HEK293 (cell line): ENCODE measurements around the gene ELAVL3.

ENCODE experiments used
- CTCF ChIA-PET: fragments of 350-600 bp; formaldehyde crosslinking; extraction: SDS; loops from one replicate; lab custom pipeline; 2021; ENCODE audit warnings: antibody characterized with exemption; lab: Yijun Ruan, JAX
- POLR2A ChIA-PET: fragments of 300-600 bp; formaldehyde crosslinking; extraction: SDS; loops from one replicate; lab custom pipeline; 2020; ENCODE audit warnings: antibody characterized with exemption, inconsistent platforms; lab: Yijun Ruan, JAX
- H3K27ac ChIP-seq: fragments of 200-500 bp; sonication (Bioruptor generic); 2 replicates; pipeline ENCODE4 v1.5.1; 2014; ENCODE audit warnings: low read depth, low read length, control low read depth, inconsistent platforms; ENCODE audit errors: extremely low read depth
- H3K36me3 ChIP-seq, 2 experiments: fragments of 200-500 bp in 1 of 2; sonication (Bioruptor generic) in 1 of 2; 1 replicate in 1 of 2; 2 replicates in 1 of 2; pipeline ENCODE4 v1.5.1; 2014 to 2017; ENCODE audit warnings: inconsistent platforms in 2 of 2, low read length in 2 of 2; ENCODE audit not compliant: control insufficient read depth in 2 of 2, insufficient read depth in 1 of 2
- H3K4me1 ChIP-seq: fragments of 200-500 bp; sonication (Bioruptor generic); 2 replicates; pipeline ENCODE4 v1.5.1; 2014; ENCODE audit warnings: mild to moderate bottlenecking, low read length, inconsistent platforms; ENCODE audit not compliant: control insufficient read depth, insufficient read depth
- H3K4me3 ChIP-seq: 2 replicates; pipeline ENCODE4 v1.5.1; 2011; ENCODE audit warnings: low read depth, mild to moderate bottlenecking, control low read depth, low read length, moderate library complexity
- H3K9me3 ChIP-seq: fragments of 200-500 bp; sonication (Bioruptor generic); 2 replicates; pipeline ENCODE4 v1.5.1; 2014; ENCODE audit warnings: low read depth, low read length, inconsistent platforms; ENCODE audit not compliant: control insufficient read depth, insufficient read depth
- CTCF ChIP-seq: fragments of 450-650 bp; formaldehyde crosslinking; IDR thresholded peaks from 2 replicates; pipeline ENCODE4 v1.5.1; 2016; ENCODE audit warnings: missing biosample characterization, missing genetic modification characterization
- GLIS1 ChIP-seq: fragments of 450-650 bp; formaldehyde crosslinking; IDR thresholded peaks from 2 replicates; pipeline ENCODE4 v1.5.1; 2016; ENCODE audit warnings: missing biosample characterization, missing genetic modification characterization
- GLIS2 ChIP-seq: fragments of 450-650 bp; formaldehyde crosslinking; IDR thresholded peaks from 2 replicates; pipeline ENCODE4 v1.5.1; 2016; ENCODE audit warnings: missing biosample characterization, missing genetic modification characterization
- KLF7 ChIP-seq: fragments of 450-650 bp; formaldehyde crosslinking; IDR thresholded peaks from 2 replicates; pipeline ENCODE4 v1.5.1; 2016; ENCODE audit warnings: missing biosample characterization, missing genetic modification characterization, borderline replicate concordance
- KLF8 ChIP-seq: fragments of 450-650 bp; formaldehyde crosslinking; IDR thresholded peaks from 2 replicates; pipeline ENCODE4 v1.5.1; 2016; ENCODE audit warnings: missing biosample characterization, missing genetic modification characterization
- OVOL3 ChIP-seq: fragments of 450-650 bp; formaldehyde crosslinking; IDR thresholded peaks from 2 replicates; pipeline ENCODE4 v1.5.1; 2016; ENCODE audit warnings: missing biosample characterization, missing genetic modification characterization
- REST ChIP-seq: fragments of 450-650 bp; formaldehyde crosslinking; IDR thresholded peaks from 2 replicates; pipeline ENCODE4 v1.5.1; 2016; ENCODE audit warnings: missing biosample characterization, missing genetic modification characterization
- SCRT2 ChIP-seq: fragments of 450-650 bp; formaldehyde crosslinking; IDR thresholded peaks from 2 replicates; pipeline ENCODE4 v1.5.1; 2016; ENCODE audit warnings: missing biosample characterization, missing genetic modification characterization
- ZBTB6 ChIP-seq: fragments of 450-650 bp; formaldehyde crosslinking; IDR thresholded peaks from 2 replicates; pipeline ENCODE4 v1.5.1; 2017; ENCODE audit warnings: missing biosample characterization, missing genetic modification characterization
- ZBTB8A ChIP-seq: fragments of 450-650 bp; formaldehyde crosslinking; IDR thresholded peaks from 2 replicates; pipeline ENCODE4 v1.5.1; 2016; ENCODE audit warnings: missing biosample characterization, missing genetic modification characterization
- ZEB2 ChIP-seq: fragments of 450-650 bp; formaldehyde crosslinking; IDR thresholded peaks from 2 replicates; pipeline ENCODE4 v1.5.1; 2016; ENCODE audit warnings: missing biosample characterization, missing genetic modification characterization
- ZNF10 ChIP-seq: fragments of 450-650 bp; formaldehyde crosslinking; IDR thresholded peaks from 2 replicates; pipeline ENCODE4 v1.5.1; 2017; ENCODE audit warnings: missing biosample characterization, missing genetic modification characterization
- ZNF223 ChIP-seq: fragments of 450-650 bp; formaldehyde crosslinking; IDR thresholded peaks from 2 replicates; pipeline ENCODE4 v1.5.1; 2016; ENCODE audit warnings: missing biosample characterization, missing genetic modification characterization
- ZNF362 ChIP-seq: fragments of 450-650 bp; formaldehyde crosslinking; IDR thresholded peaks from 2 replicates; pipeline ENCODE4 v1.5.1; 2016; ENCODE audit warnings: missing biosample characterization, missing genetic modification characterization
- ZNF404 ChIP-seq: fragments of 450-650 bp; formaldehyde crosslinking; IDR thresholded peaks from 2 replicates; pipeline ENCODE4 v1.5.1; 2017; ENCODE audit warnings: missing biosample characterization, missing genetic modification characterization
- ZNF473 ChIP-seq: fragments of 450-650 bp; formaldehyde crosslinking; IDR thresholded peaks from 2 replicates; pipeline ENCODE4 v1.5.1; 2017; ENCODE audit warnings: missing biosample characterization, missing genetic modification characterization
- ZNF48 ChIP-seq: fragments of 450-650 bp; formaldehyde crosslinking; IDR thresholded peaks from 2 replicates; pipeline ENCODE4 v1.5.1; 2016; ENCODE audit warnings: missing biosample characterization, missing genetic modification characterization
- ZNF501 ChIP-seq: fragments of 450-650 bp; formaldehyde crosslinking; IDR thresholded peaks from 2 replicates; pipeline ENCODE4 v1.5.1; 2016; ENCODE audit warnings: missing biosample characterization, missing genetic modification characterization
- ZNF529 ChIP-seq: fragments of 450-650 bp; formaldehyde crosslinking; IDR thresholded peaks from 2 replicates; pipeline ENCODE4 v1.5.1; 2017; ENCODE audit warnings: missing genetic modification characterization, missing biosample characterization; ENCODE audit not compliant: insufficient replicate concordance
- ZNF530 ChIP-seq: fragments of 450-650 bp; formaldehyde crosslinking; IDR thresholded peaks from 2 replicates; pipeline ENCODE4 v1.5.1; 2016; ENCODE audit warnings: low read depth, missing biosample characterization, missing genetic modification characterization
- ZNF548 ChIP-seq: fragments of 450-650 bp; formaldehyde crosslinking; IDR thresholded peaks from 2 replicates; pipeline ENCODE4 v1.5.1; 2016; ENCODE audit warnings: missing biosample characterization, missing genetic modification characterization
- ZNF626 ChIP-seq: fragments of 450-650 bp; sonication (Bioruptor Pico); formaldehyde crosslinking; IDR thresholded peaks from 2 replicates; pipeline ENCODE4 v1.5.1; 2018; ENCODE audit warnings: missing biosample characterization, missing genetic modification characterization, inconsistent platforms
- ZNF629 ChIP-seq: fragments of 450-650 bp; formaldehyde crosslinking; IDR thresholded peaks from 2 replicates; pipeline ENCODE4 v1.5.1; 2017; ENCODE audit warnings: missing biosample characterization, missing genetic modification characterization
- ZNF654 ChIP-seq: fragments of 450-650 bp; formaldehyde crosslinking; IDR thresholded peaks from 2 replicates; pipeline ENCODE4 v1.5.1; 2016; ENCODE audit warnings: low read depth, missing biosample characterization, missing genetic modification characterization
- ZNF664 ChIP-seq: fragments of 450-650 bp; formaldehyde crosslinking; IDR thresholded peaks from 2 replicates; pipeline ENCODE4 v1.5.1; 2016; ENCODE audit warnings: missing biosample characterization, missing genetic modification characterization
- ZNF692 ChIP-seq: fragments of 450-650 bp; formaldehyde crosslinking; IDR thresholded peaks from 2 replicates; pipeline ENCODE4 v1.5.1; 2016; ENCODE audit warnings: missing biosample characterization, missing genetic modification characterization
- ZNF747 ChIP-seq: fragments of 450-650 bp; formaldehyde crosslinking; IDR thresholded peaks from 2 replicates; pipeline ENCODE4 v1.5.1; 2016; ENCODE audit warnings: missing biosample characterization, missing genetic modification characterization
- ZNF76 ChIP-seq: fragments of 450-650 bp; formaldehyde crosslinking; IDR thresholded peaks from 2 replicates; pipeline ENCODE4; 2016; ENCODE audit warnings: low read depth, missing biosample characterization, missing genetic modification characterization, borderline replicate concordance

ELAVL3 gene

GRCh38 chr19:11519138-11519537 is 38.3 kb upstream of the ELAVL3 start:
- Histone ChIP-seq H3K4me3 (no peak overlapping the region), H3K36me3 (peaks cover 0 to 13% of the 10 kb centered on the region in 2 experiments; a peak in 1 of 3 replicates), H3K4me1 (no peaks in the 10 kb centered on the region), H3K27ac (no peak overlapping the region)
- CTCF ChIA-PET, result no interaction called here
- TF ChIP-seq ZNF664 (tag by site-specific recombination) (no peak), REST (tag by site-specific recombination) (no peak), ZNF629 (tag by site-specific recombination) (no peak), KLF8 (tag by site-specific recombination) (no peak), KLF7 (no peak), CTCF (tag by site-specific recombination) (no peak), ZBTB6 (tag by site-specific recombination) (no peak), ZNF626 (no peak), ZNF692 (tag by site-specific recombination) (no peak), ZNF223 (tag by site-specific recombination) (no peak), ZNF747 (tag by site-specific recombination) (no peak), ZNF76 (no peak), ZNF473 (tag by site-specific recombination) (no peak), ZEB2 (tag by site-specific recombination) (no peak), GLIS2 (tag by site-specific recombination) (no peak), ZNF404 (tag by site-specific recombination) (no peak), ZNF48 (tag by site-specific recombination) (no peak), ZNF530 (tag by site-specific recombination) (no peak)
- TF ChIP-seq, all 188 proteins: peak for 0
- H3K9me3 ChIP-seq, result no peaks in the 10 kb centered on the region
- POLR2A ChIA-PET, result interaction anchor here (1.1 kb wide), 1 partner anchor 10 kb away, joined by 3 read pairs; the partner anchor contains the start of gene ECSIT

GRCh38 chr19:11513946-11514345 is 33.1 kb upstream of the ELAVL3 start:
- Histone ChIP-seq H3K4me3 (no peak overlapping the region), H3K4me1 (no peaks in the 10 kb centered on the region), H3K27ac (no peak overlapping the region), H3K9me3 (no peaks in the 10 kb centered on the region), H3K36me3 (peaks cover 17 to 22% of the 10 kb centered on the region in 2 experiments; a peak in 2 of 3 replicates)
- ChIA-PET POLR2A (no interaction called here), CTCF (interaction anchor here (0.6 kb wide), 1 partner anchor 206 kb away, joined by 3 read pairs; no protein-coding TSS in a partner anchor)
- no peak for TF ChIP-seq ZNF654
- TF ChIP-seq ZNF10, result no peak
- TF ChIP-seq OVOL3 (tag by site-specific recombination), result no peak
- TF ChIP-seq SCRT2 (tag by site-specific recombination), result no peak
- TF ChIP-seq ZBTB8A (tag by site-specific recombination), result no peak
- TF ChIP-seq ZNF529 (tag by site-specific recombination), result no peak
- TF ChIP-seq ZNF548, result no peak
- TF ChIP-seq ZNF404 (tag by site-specific recombination), result no peak
- TF ChIP-seq ZNF501 (tag by site-specific recombination), result no peak
- TF ChIP-seq GLIS1, result no peak
- no peak for TF ChIP-seq ZNF362 (tag by site-specific recombination)
